CD14-positive monocyte (primary cell): Measurements from ENCODE around the gene IL34. TPM values are rescaled to one million over a fixed set of nuclear protein-coding genes. Genes with fewer than 3 reads are reported as not detected.
A peak's percentile ranks its signal among the peaks of the same experiment; 100 is the strongest.

Source experiments
- DNase-seq, 3 donors: peaks; one replicate each; pipeline ENCODE4 v3.0.0-alpha.2; 2011 to 2022
- H2AFZ ChIP-seq: 2 replicates; pipeline ENCODE4 v1.6.0; 2012; ENCODE audit warnings: mild to moderate bottlenecking, low read depth, low read length, inconsistent platforms; ENCODE audit not compliant: insufficient read depth, poor library complexity, severe bottlenecking
- H3K27ac ChIP-seq, 2 donors: 1 replicate in 1 of 2; 2 replicates in 1 of 2; pipeline ENCODE4 v1.5.1; 2012 to 2013; ENCODE audit warnings: low read length in 2 of 2, control low read depth in 1 of 2, inconsistent platforms in 1 of 2, low read depth in 1 of 2, mild to moderate bottlenecking in 1 of 2
- H3K27me3 ChIP-seq, 2 donors: one replicate each; pipeline versions ENCODE4 v1.6.0 to v1.6.1; 2011 to 2013; ENCODE audit warnings: low read length in 2 of 2; ENCODE audit not compliant: control insufficient read depth in 2 of 2, insufficient read depth in 2 of 2
- H3K36me3 ChIP-seq, 2 donors: replicated peaks in 1 of 2; 1 replicate in 1 of 2; 2 replicates in 1 of 2; pipeline versions ENCODE4 v1.5.1 to v1.6.1; 2012 to 2013; ENCODE audit warnings: low read length in 2 of 2, control low read depth in 1 of 2, inconsistent platforms in 1 of 2, mild to moderate bottlenecking in 1 of 2; ENCODE audit not compliant: insufficient read depth in 2 of 2, control insufficient read depth in 1 of 2
- H3K4me1 ChIP-seq, 2 donors: 1 replicate in 1 of 2; 2 replicates in 1 of 2; pipeline versions ENCODE4 v1.5.1 to v1.6.1; 2012 to 2013; ENCODE audit warnings: low read length in 2 of 2, control low read depth in 1 of 2, inconsistent platforms in 1 of 2, mild to moderate bottlenecking in 1 of 2, moderate library complexity in 1 of 2; ENCODE audit not compliant: insufficient read depth in 2 of 2, control insufficient read depth in 1 of 2
- H3K4me2 ChIP-seq: replicated peaks from 2 replicates; pipeline ENCODE3; 2012; ENCODE audit warnings: low read length, moderate library complexity, mild to moderate bottlenecking; ENCODE audit not compliant: poor library complexity, severe bottlenecking; ENCODE audit errors: extremely low read depth
- H3K4me3 ChIP-seq, 3 experiments: fragments of 200-600 bp in 1 of 3; sonication (generic) in 1 of 3; replicated peaks in 1 of 3; 1 replicate in 2 of 3; 2 replicates in 1 of 3; pipeline ENCODE4 v1.5.1; 2011 to 2013; ENCODE audit warnings: low read length in 3 of 3, mild to moderate bottlenecking in 3 of 3, control low read depth in 2 of 3, low read depth in 2 of 3, inconsistent platforms in 1 of 3, moderate library complexity in 1 of 3
- H3K79me2 ChIP-seq: 2 replicates; pipeline ENCODE4 v1.6.0; 2012; ENCODE audit warnings: mild to moderate bottlenecking, control low read depth, inconsistent platforms, low read length, moderate library complexity; ENCODE audit not compliant: insufficient read depth
- H3K9ac ChIP-seq: 2 replicates; pipeline ENCODE4 v1.6.0; 2017; ENCODE audit warnings: low read length, mild to moderate bottlenecking; ENCODE audit not compliant: insufficient read depth, poor library complexity, severe bottlenecking
- H3K9me3 ChIP-seq, 2 donors: replicated peaks in 1 of 2; 1 replicate in 1 of 2; 2 replicates in 1 of 2; pipeline versions ENCODE4 v1.5.1 to v1.6.1; 2012 to 2013; ENCODE audit warnings: low read length in 2 of 2, control low read depth in 1 of 2; ENCODE audit not compliant: control insufficient read depth in 1 of 2, insufficient read depth in 1 of 2
- H4K20me1 ChIP-seq: 2 replicates; pipeline ENCODE4 v1.6.0; 2012; ENCODE audit warnings: mild to moderate bottlenecking, low read length, control low read depth, moderate library complexity; ENCODE audit not compliant: insufficient read depth
- H3K27ac Mint-ChIP-seq, 7 donors: one replicate each; pipeline ENCODE4 v1.8.0; 2020; ENCODE audit warnings: mild to moderate bottlenecking in 7 of 7, mixed read lengths in 7 of 7, moderate library complexity in 6 of 7, inconsistent platforms in 2 of 7
- H3K27me3 Mint-ChIP-seq, 3 donors: one replicate each; pipeline ENCODE4 v1.8.0; 2021 to 2022; ENCODE audit warnings: low read depth in 3 of 3, mild to moderate bottlenecking in 3 of 3, mixed read lengths in 3 of 3, moderate library complexity in 3 of 3, inconsistent platforms in 1 of 3
- H3K36me3 Mint-ChIP-seq, 2 donors: one replicate each; pipeline ENCODE4 v1.8.0; 2020; ENCODE audit warnings: mixed read lengths in 2 of 2, inconsistent platforms in 1 of 2, mild to moderate bottlenecking in 1 of 2
- H3K4me1 Mint-ChIP-seq: one replicate; pipeline ENCODE4 v1.8.0; 2020; ENCODE audit warnings: mild to moderate bottlenecking, mixed read lengths
- H3K4me3 Mint-ChIP-seq, 2 donors: one replicate each; pipeline ENCODE4 v1.8.0; 2020; ENCODE audit warnings: mild to moderate bottlenecking in 2 of 2, mixed read lengths in 2 of 2, moderate library complexity in 1 of 2
- H3K9me3 Mint-ChIP-seq, 7 donors: one replicate each; pipeline ENCODE4 v1.8.0; 2020 to 2022; ENCODE audit warnings: mixed read lengths in 7 of 7, mild to moderate bottlenecking in 6 of 7, moderate library complexity in 6 of 7, inconsistent platforms in 2 of 7
- WGBS: methylation state at CpG from one replicate; pipeline ENCODE4 v1.1.5; 2013; ENCODE audit warnings: missing lambda C conversion rate; ENCODE audit not compliant: insufficient coverage; 5-methylcytosine and 5-hydroxymethylcytosine counted together
- intact Hi-C, 2 donors: fragments of 100-400 bp; cut with micrococcal nuclease; formaldehyde crosslinking; loops; one replicate each; pipeline versions ENCODE4 v1.15.0 to v1.15.1; 2023
- polyA plus RNA-seq, 3 donors: library from polyadenylated mRNA; depleted of rRNA in 1 of 3; unstranded in 2 of 3; stranded (reverse) in 1 of 3; fragments of 300-500 nt in 2 of 3; fragments of >200 nt in 1 of 3; fragmentation: Illumina TruSeq in 2 of 3; gene quantifications; 1 replicate in 2 of 3; 2 replicates in 1 of 3; pipeline ENCODE4 v1.2.3, GENCODE V29; 2012 to 2021
- TF ChIP-seq, protein P1 (sequence below): fragments of 200-600 bp; IDR thresholded peaks from one replicate; pipeline ENCODE4 v1.8.0; 2022; ENCODE audit warnings: antibody characterized with exemption, mild to moderate bottlenecking

Gene IL34
- polyA plus RNA-seq, 3 donors = not detected

DNA sequence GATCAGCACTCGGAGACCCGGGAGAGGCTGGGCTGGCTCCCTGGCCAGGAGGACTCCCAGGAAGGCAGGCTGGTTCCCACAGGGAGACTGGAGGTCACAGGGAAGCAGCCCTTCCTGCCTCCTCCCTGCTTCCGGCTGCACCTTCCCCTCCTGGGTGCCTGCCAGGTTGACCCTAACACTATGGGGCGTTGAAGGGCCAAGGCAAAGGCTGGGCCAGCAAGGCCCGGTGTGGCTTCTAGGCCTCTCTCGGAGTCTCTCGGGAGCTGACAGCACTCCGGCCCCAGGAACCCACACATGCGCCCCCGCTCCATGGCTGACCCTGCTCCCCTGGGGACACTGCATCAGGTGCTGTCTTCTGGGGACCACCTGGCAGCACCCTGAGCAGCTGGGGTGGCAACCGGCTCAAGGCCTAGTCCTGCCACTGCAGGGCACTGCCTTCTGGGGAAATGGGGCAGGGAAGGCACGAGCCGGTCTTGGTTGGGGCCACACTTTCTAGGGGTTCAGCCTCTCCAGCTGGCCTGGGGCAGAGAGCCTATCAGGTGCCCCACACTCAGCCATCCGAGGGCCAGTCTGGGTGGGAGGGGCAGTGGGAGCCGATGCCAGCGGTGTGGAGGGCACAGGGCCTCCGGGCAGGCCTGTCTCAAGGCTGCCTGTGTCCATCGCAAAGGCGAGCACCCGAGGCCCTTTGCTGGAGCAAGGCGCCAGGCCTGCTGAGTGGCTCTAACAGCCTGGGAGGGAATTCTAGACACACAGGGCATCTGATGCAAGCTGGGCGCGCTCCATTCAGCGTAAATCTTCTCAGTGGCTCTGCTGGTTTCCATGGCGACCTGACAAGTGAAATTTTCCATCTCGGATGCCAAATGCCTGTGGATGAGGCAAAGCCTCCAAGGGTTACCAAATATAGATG, 45.1 kb downstream of the IL34 start:
- intact Hi-C loops = no loop called here

GRCh38 chr16:70692130-70692872, 45.9 kb downstream of the IL34 start:
- Mint-ChIP-seq H3K4me3 (no peak overlapping the region), H3K27ac (no peak overlapping the region), H3K27me3 (peaks cover 0 to 1% (median under 1%) of the 10 kb centered on the region in 3 donors), H3K4me1 (peaks cover 5% of the 10 kb centered on the region), H3K9me3 (peaks cover 0 to 3% (median 0%) of the 10 kb centered on the region in 7 donors), H3K36me3 (peaks cover 22 to 62% of the 10 kb centered on the region in 2 donors)
- H3K9ac ChIP-seq = no peak overlapping the region
- no peak overlapping the region for H3K27ac ChIP-seq
- no peak overlapping the region for H2AFZ ChIP-seq
- DNase-seq = no peak
- H4K20me1 ChIP-seq = no peaks in the 10 kb centered on the region
- WGBS = 92% methylated on average over 11 of the region's 14 CpGs
- H3K4me2 ChIP-seq = no peak overlapping the region
- TF ChIP-seq, protein P1, sequence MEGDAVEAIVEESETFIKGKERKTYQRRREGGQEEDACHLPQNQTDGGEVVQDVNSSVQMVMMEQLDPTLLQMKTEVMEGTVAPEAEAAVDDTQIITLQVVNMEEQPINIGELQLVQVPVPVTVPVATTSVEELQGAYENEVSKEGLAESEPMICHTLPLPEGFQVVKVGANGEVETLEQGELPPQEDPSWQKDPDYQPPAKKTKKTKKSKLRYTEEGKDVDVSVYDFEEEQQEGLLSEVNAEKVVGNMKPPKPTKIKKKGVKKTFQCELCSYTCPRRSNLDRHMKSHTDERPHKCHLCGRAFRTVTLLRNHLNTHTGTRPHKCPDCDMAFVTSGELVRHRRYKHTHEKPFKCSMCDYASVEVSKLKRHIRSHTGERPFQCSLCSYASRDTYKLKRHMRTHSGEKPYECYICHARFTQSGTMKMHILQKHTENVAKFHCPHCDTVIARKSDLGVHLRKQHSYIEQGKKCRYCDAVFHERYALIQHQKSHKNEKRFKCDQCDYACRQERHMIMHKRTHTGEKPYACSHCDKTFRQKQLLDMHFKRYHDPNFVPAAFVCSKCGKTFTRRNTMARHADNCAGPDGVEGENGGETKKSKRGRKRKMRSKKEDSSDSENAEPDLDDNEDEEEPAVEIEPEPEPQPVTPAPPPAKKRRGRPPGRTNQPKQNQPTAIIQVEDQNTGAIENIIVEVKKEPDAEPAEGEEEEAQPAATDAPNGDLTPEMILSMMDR = no peak
- intact Hi-C loops = no loop called here
- H3K36me3 ChIP-seq = peaks cover 22 to 53% of the 10 kb centered on the region in 2 donors
- no peaks in the 10 kb centered on the region for H3K9me3 ChIP-seq
- H3K79me2 ChIP-seq = no peaks in the 10 kb centered on the region
- H3K4me1 ChIP-seq = peaks cover 4 to 5% of the 10 kb centered on the region in 2 donors
- H3K4me3 ChIP-seq = no peak overlapping the region
- no peaks in the 10 kb centered on the region for H3K27me3 ChIP-seq

More for the DNA sequence above, 45.1 kb downstream of the IL34 start:
- TF ChIP-seq, protein P1 = no peak
- no peak overlapping the region for H3K4me2 ChIP-seq
- no peaks in the 10 kb centered on the region for H3K4me1 ChIP-seq
- no peak overlapping the region for H3K9ac ChIP-seq
- H3K27me3 Mint-ChIP-seq = peaks cover 2 to 9% (median 4%) of the 10 kb centered on the region in 3 donors
- H3K9me3 ChIP-seq = no peaks in the 10 kb centered on the region
- DNase-seq = no peak
- H3K4me3 ChIP-seq = no peak overlapping the region
- no peak overlapping the region for H3K27ac ChIP-seq
- H3K27me3 ChIP-seq = peaks cover 0 to 6% of the 10 kb centered on the region in 2 donors
- no peaks in the 10 kb centered on the region for H3K79me2 ChIP-seq
- peaks cover 0 to 3% (median 0%) of the 10 kb centered on the region in 7 donors for H3K9me3 Mint-ChIP-seq
- 98% methylated on average over 24 of the region's 26 CpGs for WGBS
- H4K20me1 ChIP-seq = peaks cover 7% of the 10 kb centered on the region
- H3K27ac Mint-ChIP-seq = peak overlapping the region in 1 of 7 donors; percentile 46
- no peak overlapping the region for H3K4me3 Mint-ChIP-seq
- H3K36me3 Mint-ChIP-seq = peaks cover 25 to 62% of the 10 kb centered on the region in 2 donors
- peaks cover 22 to 53% of the 10 kb centered on the region in 2 donors for H3K36me3 ChIP-seq
- no peak overlapping the region for H2AFZ ChIP-seq
- H3K4me1 Mint-ChIP-seq = peaks cover 1% of the 10 kb centered on the region
